UCSD-AML1 (cell line): ENCODE data around the gene ITGB4.

Experiments
- DNase-seq: peaks from one replicate; lab custom pipeline; 2025; ENCODE audit not compliant: unreplicated experiment; lab: John Stamatoyannopoulos, UW

The ITGB4 gene

GRCh38 chr17:75785016-75785890 lies 64.0 kb downstream of the ITGB4 start:
- peak; percentile 98 for DNase-seq

- no peak for DNase-seq
Observed at GRCh38 chr17:75791254-75791653, 70.0 kb downstream of the ITGB4 start.

- no peak for DNase-seq
Observed at GRCh38 chr17:75793460-75793859, 72.2 kb downstream of the ITGB4 start.

GRCh38 chr17:75795820-75796607 lies 74.8 kb downstream of the ITGB4 start:
- no peak for DNase-seq

GRCh38 chr17:75799402-75799801 lies 78.1 kb downstream of the ITGB4 start:
- DNase-seq = no peak

- no peak for DNase-seq
Observed at GRCh38 chr17:75803883-75804282, 82.6 kb downstream of the ITGB4 start.

GRCh38 chr17:75806822-75807500 lies 85.7 kb downstream of the ITGB4 start:
- DNase-seq = no peak
